IPS-18c (cell line): ENCODE measurements around the gene IDI2.
"Not testable (repeated sequence)": the region's sequence is repeated elsewhere in the genome, so short reads cannot be mapped to it uniquely, and the experiment has no call there.

Experiments
- H3K4me3 ChIP-seq: 2 replicates; pipeline ENCODE4 v1.7.0; 2013; ENCODE audit warnings: low read depth, mild to moderate bottlenecking, low read length, moderate library complexity; ENCODE audit not compliant: insufficient read depth
- H3K9me3 ChIP-seq: one replicate; pipeline ENCODE4 v1.6.1; 2013; ENCODE audit warnings: mild to moderate bottlenecking, low read length, moderate library complexity; ENCODE audit not compliant: control insufficient read depth, insufficient read depth

IDI2 gene

GRCh38 chr10:1025683-1026082 is at the start of gene IDI2:
Gene IDI2 (minus strand): TSS chr10:1025859. CDS start chr10:1024723, 1,136 bp downstream.
- H3K4me3 ChIP-seq, result no peak within 1 kb of the TSS
- H3K9me3 ChIP-seq, result no peaks in the 10 kb centered on the region

GRCh38 chr10:1074748-1075308 is 49.2 kb upstream of the IDI2 start:
- Histone ChIP-seq H3K4me3 (no peak overlapping the region), H3K9me3 (no peaks in the 10 kb centered on the region)

- Histone ChIP-seq H3K9me3 (no peaks in the 10 kb centered on the region), H3K4me3 (no peak overlapping the region)
Measured at GRCh38 chr10:1074052-1074747, 48.5 kb upstream of the IDI2 start.

- H3K4me3 ChIP-seq, result no peak overlapping the region
- H3K9me3 ChIP-seq, result no peaks in the 10 kb centered on the region
Measured at GRCh38 chr10:1070919-1071318, 45.3 kb upstream of the IDI2 start.

GRCh38 chr10:1068380-1069361 is 43.0 kb upstream of the IDI2 start:
- H3K9me3 ChIP-seq, result no peaks in the 10 kb centered on the region

GRCh38 chr10:1066734-1067133 is 41.1 kb upstream of the IDI2 start:
- not testable (repeated sequence) for H3K4me3 ChIP-seq, H3K9me3 ChIP-seq

More at GRCh38 chr10:1068380-1069361, 43.0 kb upstream of the IDI2 start:
- no peak overlapping the region for H3K4me3 ChIP-seq

- H3K4me3 ChIP-seq, result no peak overlapping the region
Measured at GRCh38 chr10:1064964-1065247, 39.2 kb upstream of the IDI2 start.

GRCh38 chr10:1063232-1063865 is 37.7 kb upstream of the IDI2 start:
- H3K9me3 ChIP-seq, result no peaks in the 10 kb centered on the region
- H3K4me3 ChIP-seq, result no peak overlapping the region; the same call in 1 of the 2 replicates

More at GRCh38 chr10:1064964-1065247, 39.2 kb upstream of the IDI2 start:
- H3K9me3 ChIP-seq, result no peaks in the 10 kb centered on the region

GRCh38 chr10:1061930-1062774 is 36.5 kb upstream of the IDI2 start:
- no peak overlapping the region for H3K4me3 ChIP-seq
- no peaks in the 10 kb centered on the region for H3K9me3 ChIP-seq

GRCh38 chr10:1059902-1060301 is 34.2 kb upstream of the IDI2 start:
- H3K9me3 ChIP-seq, result no peaks in the 10 kb centered on the region
- no peak overlapping the region for H3K4me3 ChIP-seq

GRCh38 chr10:1058017-1058416 is 32.4 kb upstream of the IDI2 start:
- no peak overlapping the region for H3K4me3 ChIP-seq
- H3K9me3 ChIP-seq, result no peaks in the 10 kb centered on the region

GRCh38 chr10:1057106-1057657 is 31.5 kb upstream of the IDI2 start:
- no peaks in the 10 kb centered on the region for H3K9me3 ChIP-seq
- peak overlapping the region; percentile 97 for H3K4me3 ChIP-seq

GRCh38 chr10:1056326-1057105 is 30.9 kb upstream of the IDI2 start, which contains the start of gene WDR37:
Gene WDR37 (plus strand): TSS chr10:1056385. CDS start chr10:1072156, 15,771 bp downstream.
- H3K4me3 ChIP-seq, result peak within 1 kb of the TSS; percentile 97

GRCh38 chr10:1054684-1055083 is 29.0 kb upstream of the IDI2 start:
- Histone ChIP-seq H3K9me3 (no peaks in the 10 kb centered on the region), H3K4me3 (no peak overlapping the region)

More at GRCh38 chr10:1056326-1057105, 30.9 kb upstream of the IDI2 start, which contains the start of gene WDR37:
- no peaks in the 10 kb centered on the region for H3K9me3 ChIP-seq

- H3K4me3 ChIP-seq, result no peak overlapping the region
- H3K9me3 ChIP-seq, result no peaks in the 10 kb centered on the region
Measured at GRCh38 chr10:1050554-1050953, 24.9 kb upstream of the IDI2 start.

GRCh38 chr10:1050145-1050544 is 24.5 kb upstream of the IDI2 start:
- no peaks in the 10 kb centered on the region for H3K9me3 ChIP-seq

More at GRCh38 chr10:1050145-1050544, 24.5 kb upstream of the IDI2 start:
- peak overlapping the region; percentile 95 for H3K4me3 ChIP-seq
